ENCODE results near the gene TRIM65.

DNA sequence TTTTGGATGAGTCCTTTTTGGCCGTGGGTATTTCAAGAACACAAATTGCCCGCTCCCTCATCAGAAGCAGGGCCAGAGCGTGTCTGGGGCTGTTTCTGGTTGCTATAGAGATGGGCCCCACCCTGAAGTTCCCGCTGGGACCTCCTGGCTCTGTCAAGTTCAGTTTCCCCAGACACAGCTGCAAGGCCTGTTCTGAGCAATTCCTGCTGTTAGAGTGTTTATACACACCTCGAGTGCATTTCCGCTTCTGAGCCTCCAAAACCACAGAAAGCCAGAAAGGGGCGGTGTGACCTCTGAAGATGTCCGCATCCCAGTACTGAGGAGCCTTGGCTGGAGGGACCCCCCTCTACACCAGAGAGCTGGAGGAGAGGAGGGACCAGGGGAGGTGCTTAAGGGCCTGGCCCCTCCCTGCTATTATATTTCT is 32.3 kb downstream of the TRIM65 start:
- TF ChIP-seq ZSCAN31 (CRISPR knock-in tag; IDR thresholded peaks at IDR 0.05; ENCODE audit: low read depth) (no peak), ZNF260 (CRISPR knock-in tag; IDR thresholded peaks at IDR 0.05; ENCODE audit: borderline replicate concordance, low read depth) (no peak), MAZ (IDR thresholded peaks at IDR 0.05; ENCODE audit: borderline replicate concordance, low read depth, low read length) (no peak), MAZ (CRISPR knock-in tag; IDR thresholded peaks at IDR 0.05; ENCODE audit: low read depth) (no peak), RBAK (CRISPR knock-in tag; IDR thresholded peaks at IDR 0.05) (no peak), TCF12 (IDR thresholded peaks at IDR 0.05) (no peak), TCF12 (CRISPR knock-in tag; IDR thresholded peaks at IDR 0.05) (no peak), GABPA (IDR thresholded peaks at IDR 0.05; ENCODE audit: low read depth, low read length) (no peak), GABPA (CRISPR knock-in tag; IDR thresholded peaks at IDR 0.05; ENCODE audit: low read depth) (no peak), ZFP62 (CRISPR knock-in tag; IDR thresholded peaks at IDR 0.05) (no peak), ZNF614 (CRISPR knock-in tag; IDR thresholded peaks at IDR 0.05; ENCODE audit: borderline replicate concordance) (no peak)
- TF ChIP-seq, protein P1, sequence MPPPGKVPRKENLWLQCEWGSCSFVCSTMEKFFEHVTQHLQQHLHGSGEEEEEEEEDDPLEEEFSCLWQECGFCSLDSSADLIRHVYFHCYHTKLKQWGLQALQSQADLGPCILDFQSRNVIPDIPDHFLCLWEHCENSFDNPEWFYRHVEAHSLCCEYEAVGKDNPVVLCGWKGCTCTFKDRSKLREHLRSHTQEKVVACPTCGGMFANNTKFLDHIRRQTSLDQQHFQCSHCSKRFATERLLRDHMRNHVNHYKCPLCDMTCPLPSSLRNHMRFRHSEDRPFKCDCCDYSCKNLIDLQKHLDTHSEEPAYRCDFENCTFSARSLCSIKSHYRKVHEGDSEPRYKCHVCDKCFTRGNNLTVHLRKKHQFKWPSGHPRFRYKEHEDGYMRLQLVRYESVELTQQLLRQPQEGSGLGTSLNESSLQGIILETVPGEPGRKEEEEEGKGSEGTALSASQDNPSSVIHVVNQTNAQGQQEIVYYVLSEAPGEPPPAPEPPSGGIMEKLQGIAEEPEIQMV (CRISPR knock-in tag; IDR thresholded peaks at IDR 0.05; ENCODE audit: low read depth) = no peak
- TF ChIP-seq, protein P2, sequence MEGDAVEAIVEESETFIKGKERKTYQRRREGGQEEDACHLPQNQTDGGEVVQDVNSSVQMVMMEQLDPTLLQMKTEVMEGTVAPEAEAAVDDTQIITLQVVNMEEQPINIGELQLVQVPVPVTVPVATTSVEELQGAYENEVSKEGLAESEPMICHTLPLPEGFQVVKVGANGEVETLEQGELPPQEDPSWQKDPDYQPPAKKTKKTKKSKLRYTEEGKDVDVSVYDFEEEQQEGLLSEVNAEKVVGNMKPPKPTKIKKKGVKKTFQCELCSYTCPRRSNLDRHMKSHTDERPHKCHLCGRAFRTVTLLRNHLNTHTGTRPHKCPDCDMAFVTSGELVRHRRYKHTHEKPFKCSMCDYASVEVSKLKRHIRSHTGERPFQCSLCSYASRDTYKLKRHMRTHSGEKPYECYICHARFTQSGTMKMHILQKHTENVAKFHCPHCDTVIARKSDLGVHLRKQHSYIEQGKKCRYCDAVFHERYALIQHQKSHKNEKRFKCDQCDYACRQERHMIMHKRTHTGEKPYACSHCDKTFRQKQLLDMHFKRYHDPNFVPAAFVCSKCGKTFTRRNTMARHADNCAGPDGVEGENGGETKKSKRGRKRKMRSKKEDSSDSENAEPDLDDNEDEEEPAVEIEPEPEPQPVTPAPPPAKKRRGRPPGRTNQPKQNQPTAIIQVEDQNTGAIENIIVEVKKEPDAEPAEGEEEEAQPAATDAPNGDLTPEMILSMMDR (CRISPR knock-in tag; IDR thresholded peaks at IDR 0.05) = no peak
- TF ChIP-seq, protein P3, sequence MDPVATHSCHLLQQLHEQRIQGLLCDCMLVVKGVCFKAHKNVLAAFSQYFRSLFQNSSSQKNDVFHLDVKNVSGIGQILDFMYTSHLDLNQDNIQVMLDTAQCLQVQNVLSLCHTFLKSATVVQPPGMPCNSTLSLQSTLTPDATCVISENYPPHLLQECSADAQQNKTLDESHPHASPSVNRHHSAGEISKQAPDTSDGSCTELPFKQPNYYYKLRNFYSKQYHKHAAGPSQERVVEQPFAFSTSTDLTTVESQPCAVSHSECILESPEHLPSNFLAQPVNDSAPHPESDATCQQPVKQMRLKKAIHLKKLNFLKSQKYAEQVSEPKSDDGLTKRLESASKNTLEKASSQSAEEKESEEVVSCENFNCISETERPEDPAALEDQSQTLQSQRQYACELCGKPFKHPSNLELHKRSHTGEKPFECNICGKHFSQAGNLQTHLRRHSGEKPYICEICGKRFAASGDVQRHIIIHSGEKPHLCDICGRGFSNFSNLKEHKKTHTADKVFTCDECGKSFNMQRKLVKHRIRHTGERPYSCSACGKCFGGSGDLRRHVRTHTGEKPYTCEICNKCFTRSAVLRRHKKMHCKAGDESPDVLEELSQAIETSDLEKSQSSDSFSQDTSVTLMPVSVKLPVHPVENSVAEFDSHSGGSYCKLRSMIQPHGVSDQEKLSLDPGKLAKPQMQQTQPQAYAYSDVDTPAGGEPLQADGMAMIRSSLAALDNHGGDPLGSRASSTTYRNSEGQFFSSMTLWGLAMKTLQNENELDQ (CRISPR knock-in tag; IDR thresholded peaks at IDR 0.05; ENCODE audit: borderline replicate concordance) = no peak

Measured in HepG2 (cell line).